HG03520 (cell line): Measurements from ENCODE around the gene PTPN2.

ENCODE experiments used
- ATAC-seq: cut with Tn5 transposase; IDR thresholded peaks from one replicate; pipeline ENCODE4 v1.9.1; 2021; ENCODE audit warnings: mild to moderate bottlenecking, moderate library complexity; ENCODE audit not compliant: unreplicated experiment

Gene PTPN2

DNA sequence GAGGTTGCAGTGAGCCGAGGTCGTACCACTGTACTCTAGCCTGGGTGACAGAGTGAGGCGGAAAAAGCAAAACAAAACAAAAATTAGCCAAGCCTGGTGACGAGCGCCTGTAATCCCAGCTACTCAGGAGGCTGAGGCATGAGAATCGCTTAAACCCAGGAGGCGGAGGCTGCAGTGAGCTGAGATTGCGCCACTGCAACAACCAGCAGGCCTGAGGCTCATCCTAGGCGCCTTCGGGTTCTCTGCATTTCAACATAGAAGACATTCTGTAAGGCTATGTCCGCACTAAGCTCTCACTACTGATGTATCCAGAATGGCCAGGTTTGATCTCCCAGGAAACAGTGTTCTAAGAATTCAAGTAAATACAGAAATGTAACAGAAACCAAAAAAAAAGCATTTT lies 23.5 kb downstream of the PTPN2 start:
- no peak for ATAC-seq

DNA sequence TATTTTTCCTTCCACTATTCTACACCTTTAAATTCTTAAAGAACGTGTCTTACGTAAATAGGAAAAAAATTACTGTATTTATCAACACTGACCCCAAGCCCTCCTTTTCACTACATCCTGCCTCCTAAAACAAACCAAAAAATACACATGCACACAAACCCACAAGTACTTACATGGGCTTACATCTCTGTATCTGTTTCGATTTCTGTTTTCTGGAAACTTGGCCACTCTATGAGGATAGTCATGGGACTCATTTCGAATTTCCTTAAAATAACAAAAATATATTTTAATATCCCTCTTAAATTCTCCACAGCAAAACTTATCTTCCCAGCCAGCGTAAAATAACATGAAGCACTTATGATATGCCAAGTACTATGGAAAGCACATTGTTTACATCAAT lies 25.0 kb downstream of the PTPN2 start:
- ATAC-seq = no peak

DNA sequence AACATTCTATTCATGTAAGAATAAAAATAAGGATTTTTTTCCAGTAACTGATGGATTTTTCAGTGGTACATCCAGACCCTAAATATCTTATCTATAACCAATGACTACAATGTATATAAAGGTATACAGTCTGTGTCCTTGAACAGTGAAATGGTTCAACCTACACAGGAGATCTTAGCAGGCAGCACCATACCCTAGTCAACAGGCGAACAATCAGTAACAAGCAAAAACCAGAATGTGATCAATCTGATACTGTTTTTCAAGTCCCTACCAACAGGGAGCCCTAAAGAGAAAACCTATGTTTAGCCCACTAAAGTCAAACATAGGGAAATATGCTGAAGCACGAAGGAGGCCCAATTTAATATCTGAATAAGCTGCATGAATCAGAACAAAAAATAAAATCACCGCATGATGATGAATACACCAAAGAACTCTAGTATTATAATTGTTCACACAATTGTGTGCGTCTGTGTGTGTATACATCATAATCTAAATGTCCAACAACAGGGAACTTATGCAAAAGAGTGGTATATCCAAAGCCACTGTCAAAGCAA lies 26.0 kb downstream of the PTPN2 start:
- ATAC-seq = no peak

DNA sequence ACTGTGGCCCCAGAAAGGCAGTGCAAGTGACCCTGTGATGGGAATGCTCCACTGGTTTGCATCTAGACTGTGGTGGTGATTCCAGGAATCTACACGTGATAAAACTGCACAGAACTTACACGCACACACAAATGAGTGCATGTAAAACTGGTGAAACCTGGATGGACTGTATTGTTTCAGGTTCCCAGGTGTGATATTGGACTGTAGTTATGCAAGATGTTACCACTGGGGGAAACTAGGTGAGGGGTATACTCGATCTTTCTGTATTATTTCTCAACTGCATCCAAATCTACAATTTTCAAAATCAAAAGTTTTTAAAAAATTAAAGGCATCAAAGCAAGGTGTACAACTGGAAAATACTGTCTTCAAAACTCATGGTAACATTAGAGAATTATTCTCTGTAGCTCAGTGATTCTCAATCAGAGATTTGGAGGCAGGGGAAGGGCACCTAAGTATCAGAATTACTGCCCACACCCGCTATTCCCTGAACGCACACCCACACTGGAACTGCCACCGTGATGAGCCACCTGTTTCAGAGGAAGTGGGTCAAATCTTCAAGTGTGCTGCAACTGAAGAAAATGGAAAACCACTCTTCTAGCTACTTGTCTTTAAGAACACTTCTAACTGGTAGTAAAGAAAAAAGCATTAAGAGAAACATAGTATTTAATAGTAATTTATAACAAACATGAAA lies 26.7 kb downstream of the PTPN2 start:
- no peak for ATAC-seq

DNA sequence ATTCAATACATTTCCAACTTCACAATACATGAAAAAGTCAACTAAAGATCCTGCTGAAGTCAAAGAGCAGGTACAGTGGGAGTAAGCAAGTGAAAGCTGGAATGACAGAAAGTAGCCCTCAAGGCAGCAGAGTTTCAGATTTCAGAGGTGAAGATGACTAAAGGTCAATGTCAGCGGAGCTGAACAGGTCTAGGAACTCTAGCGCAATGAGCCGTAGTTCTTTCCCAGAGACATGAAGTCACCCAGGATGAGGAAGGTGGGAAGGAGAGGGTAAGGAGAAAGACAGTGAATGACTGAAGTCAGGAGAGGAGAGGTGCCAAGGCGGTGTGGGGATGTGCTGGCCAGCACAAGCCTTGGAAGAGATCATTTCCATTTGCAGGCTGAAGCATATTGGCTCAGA lies 28.1 kb downstream of the PTPN2 start:
- no peak for ATAC-seq

DNA sequence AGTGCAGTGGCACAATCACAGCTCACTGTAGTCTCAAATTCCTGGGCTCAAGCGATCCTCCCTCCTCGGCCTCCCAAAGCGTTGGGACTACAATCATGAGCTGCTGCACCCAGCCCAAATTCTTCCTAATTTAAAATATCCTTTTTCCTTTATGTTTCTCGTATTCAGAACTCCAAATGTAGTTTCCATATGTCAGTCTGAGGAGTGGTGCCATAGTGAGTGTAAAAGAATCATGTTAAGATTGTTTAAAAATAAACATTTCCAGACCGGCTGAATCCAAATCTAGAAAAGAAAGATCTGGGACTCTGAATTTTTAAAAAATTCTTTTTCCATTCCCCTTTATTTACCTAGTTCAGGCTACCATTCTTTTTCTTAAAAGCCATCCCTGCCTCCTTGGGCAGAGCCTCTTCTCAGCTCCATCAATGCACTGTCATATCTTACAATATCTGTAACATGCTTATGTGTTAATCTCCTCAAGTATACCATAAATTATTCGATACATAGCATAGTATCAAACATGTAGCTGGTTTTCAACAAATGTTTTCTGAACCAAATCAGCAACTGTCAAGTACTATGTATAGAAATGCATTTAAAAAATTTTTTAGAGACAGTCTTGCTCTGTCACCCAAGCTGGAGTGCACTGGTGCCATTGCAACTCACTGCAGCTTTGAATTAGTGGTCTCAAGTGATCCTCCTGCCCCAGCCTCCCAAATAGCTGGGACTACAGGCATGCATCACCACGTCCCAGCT lies 31.3 kb downstream of the PTPN2 start:
- ATAC-seq = no peak

DNA sequence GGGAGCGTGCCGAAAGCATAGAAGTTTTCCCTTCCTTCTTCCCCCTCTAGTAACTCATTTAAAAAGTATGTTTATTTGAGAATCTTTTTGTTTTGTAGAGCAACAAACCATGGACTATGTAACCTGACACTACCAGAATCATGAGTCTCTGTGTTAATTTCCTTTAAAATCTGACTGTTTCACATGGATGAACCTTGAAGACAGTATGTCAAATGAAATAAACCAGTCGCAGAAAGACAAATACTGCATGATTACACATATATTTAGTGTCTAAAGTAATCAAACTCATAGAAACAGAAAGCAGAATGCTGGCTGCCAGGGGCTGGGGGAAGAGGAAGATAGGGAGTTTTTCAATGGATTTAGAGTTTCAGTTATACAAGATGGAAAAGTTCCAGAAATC lies 32.3 kb downstream of the PTPN2 start:
- ATAC-seq = no peak

DNA sequence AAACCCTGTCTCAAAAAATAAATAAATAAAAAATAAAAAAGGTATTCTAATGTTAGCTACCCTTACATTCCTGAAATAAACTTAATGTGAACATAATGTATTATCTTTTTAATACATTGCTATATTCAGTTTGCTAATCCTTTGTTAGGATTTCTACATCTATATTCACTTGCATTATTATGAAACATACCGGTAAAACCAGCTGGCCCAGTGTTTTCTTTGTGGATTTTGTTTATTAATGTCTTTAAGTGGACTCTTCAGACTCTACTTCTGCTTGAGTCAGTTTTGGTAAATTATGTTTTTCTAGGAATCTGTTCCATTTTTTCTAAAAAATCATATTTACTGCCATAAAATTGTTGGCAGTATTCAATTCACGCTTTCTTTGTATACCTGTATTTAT lies 34.5 kb downstream of the PTPN2 start:
- no peak for ATAC-seq

DNA sequence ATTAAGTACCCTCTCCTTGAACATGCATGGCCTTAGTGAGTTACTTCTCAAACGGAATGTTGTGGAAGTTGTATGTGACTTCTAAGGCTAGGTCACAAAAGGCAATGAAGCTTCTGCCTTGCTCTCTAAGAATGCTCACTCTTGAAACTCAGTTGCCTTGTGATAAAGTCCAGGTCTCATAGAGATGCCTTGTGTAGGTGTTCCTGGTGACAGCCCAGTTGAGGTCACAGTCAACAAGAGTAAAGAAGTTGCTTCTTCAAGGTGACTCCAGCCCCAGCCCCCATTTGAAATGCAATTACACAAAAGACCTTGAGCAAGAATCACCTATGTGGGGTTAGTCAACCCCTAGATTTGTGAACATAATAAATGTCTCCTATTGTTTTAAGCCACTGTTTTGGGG lies 35.6 kb downstream of the PTPN2 start:
- ATAC-seq = no peak

DNA sequence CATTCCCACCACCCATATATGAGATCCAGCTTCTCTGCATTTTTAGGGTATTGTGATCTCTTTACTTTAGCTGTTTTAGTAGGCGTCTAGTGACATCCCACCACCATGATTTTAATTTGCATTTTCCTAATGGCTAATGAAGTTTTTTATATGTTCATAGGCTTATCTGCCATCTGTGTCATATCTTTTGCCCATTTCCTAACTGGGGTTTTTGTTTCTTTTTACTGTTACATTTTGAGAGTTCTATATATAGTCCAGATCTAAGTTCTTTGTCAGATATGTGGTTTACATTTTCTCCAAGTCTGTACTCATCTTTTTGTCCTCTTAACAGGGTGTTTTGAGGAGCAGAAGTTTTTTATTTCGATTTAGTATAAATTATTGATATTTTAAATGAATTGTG lies 39.6 kb downstream of the PTPN2 start:
- no peak for ATAC-seq

DNA sequence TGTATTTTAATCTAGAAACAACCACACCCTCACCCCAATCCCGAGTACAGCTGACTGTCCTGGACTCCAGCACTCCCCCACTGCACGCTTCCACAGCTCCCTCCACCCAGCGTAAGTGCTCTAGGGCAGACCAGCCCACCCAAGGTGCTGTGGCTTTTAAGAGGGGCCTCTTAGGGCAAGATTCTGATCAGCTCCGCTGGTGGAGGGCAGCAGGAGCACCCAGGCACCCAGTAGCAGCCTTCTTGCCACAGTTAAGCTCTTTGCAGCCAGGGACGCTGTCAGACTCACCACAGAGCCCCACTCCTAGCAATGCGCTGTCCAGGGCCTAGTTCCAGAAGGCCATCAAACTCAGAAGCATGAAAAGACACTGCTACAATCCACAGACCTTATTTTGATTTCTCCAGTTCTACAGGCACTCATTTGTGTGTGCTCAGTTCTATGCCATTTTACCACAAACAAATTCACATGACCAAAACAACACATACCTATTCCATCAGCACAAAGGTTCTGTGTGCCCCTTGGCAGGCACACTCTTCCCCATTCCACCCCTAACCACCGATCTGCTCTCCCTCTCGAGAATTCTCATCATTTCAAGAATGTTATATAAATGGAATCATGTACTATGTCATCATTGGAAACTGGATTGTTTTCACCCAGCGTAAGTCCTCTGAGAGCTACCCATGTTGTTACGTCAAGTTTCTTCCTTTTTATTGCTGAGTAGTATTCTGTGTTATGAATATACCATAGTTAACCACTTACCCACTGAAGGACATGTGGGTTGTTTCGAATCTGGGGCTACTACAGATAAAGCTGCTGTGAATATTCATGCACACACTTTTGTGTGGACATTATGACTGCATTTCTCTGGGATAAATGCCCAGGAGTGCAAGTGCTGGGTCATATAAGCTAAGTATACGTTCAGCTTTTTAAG lies 40.4 kb downstream of the PTPN2 start:
- ATAC-seq = no peak

DNA sequence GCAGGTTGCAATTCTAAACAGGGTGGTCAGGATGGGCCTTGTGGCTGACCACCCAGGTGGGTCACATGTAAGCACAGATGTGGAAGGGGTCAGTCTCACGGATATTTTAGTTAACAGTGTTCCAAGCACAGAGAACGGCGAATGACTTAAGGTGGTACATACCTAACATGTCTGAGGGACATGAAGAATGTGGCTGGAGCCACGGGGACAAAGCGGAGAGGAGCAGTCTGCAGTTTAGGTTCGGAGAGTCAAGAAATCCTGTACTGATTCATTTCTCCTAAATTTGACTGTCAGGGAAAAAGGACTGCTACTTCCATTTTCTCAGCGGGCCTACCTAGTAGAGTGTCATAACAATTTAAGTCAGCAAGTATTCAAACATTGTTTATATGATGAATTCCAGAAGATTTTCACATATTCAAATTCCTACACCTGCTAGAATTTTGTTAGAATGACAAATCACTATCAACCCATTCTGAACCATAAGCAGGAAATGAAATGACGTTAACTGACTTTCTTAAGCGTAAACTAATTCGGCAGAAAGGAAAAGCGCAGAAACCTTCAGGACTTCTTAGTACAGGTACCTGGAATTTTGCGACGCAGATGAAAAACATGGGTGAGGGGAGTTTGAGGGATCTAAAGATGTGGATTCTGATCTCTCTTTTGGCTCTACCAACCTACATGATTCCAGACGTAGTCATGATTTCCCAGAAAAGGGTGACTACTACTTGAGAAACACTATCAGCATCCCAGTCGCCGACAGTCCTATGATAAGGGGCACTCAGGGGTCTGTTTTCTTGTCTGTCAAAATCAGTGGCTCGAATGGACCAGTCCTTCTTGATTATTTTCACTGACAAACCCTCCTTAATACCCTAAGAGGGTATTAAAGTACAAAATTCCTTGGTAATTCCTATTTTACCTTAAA lies 41.3 kb downstream of the PTPN2 start:
- ATAC-seq = no peak

DNA sequence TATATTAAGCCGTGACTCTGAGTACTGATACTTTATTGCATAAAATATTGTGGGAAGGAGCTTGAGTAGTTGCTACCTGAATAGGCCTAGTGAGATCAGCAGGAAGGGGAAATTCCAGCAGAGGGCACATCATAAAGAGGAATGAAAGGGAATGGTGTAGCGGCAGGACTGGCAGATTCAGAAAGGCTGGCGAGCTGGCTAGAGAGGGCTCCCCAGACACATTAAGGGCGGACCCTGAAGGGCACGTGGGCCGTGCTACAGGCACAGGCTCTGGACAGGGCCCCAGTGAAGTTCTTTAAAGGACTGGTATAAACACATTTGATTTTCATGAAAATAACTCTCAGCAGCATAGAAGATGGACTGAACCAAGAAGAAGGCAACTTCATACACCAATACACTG lies 43.0 kb downstream of the PTPN2 start:
- ATAC-seq = no peak

DNA sequence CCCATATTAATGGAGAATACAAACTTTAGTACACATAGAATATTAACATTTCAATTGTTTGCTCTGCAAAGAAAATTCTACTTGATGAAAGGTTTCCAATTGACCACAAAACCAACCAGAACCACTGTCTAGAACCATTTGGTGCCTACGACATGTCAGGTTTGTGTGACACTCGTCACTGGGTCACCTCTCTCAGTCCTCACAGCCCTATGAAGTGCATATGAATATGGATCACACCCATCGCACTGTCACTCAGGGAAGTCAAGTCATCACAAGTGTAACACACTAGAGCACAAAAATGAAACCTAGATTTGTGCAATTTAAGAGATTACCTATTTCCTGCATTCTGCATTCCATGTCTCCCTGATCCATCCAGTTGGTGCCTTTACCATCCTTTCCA lies 43.7 kb downstream of the PTPN2 start:
- no peak for ATAC-seq

DNA sequence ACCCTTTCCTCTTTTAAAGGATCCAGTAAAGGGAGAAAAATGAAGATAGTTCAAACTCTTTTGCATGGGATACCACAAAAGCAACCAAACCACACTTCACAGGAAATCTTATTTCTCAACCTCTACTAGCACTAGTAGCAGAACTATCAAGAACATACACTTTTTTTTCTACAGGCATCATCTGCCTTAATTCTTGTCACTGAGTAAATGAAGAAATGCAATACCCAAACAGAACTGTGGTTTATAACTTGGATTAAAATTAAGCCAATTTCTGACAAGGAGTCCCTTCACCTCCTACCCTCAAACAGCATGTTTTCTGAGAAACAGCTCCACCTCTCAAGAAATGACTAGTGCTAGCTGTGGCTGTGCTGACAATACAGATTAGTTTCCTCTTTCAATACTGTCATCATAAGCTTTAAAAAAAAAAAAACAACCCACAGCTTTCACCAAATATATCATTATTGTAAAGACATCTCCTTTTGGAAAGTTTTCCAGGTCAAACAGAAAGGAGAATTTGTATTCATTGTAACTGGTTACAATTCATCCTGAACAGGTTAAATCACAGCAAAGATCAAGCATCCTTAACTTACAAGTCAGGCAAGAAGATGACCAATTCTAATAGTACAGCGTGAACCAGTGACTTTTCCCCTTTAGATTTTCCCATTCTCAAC lies 44.4 kb downstream of the PTPN2 start:
- ATAC-seq = peak; percentile 76

DNA sequence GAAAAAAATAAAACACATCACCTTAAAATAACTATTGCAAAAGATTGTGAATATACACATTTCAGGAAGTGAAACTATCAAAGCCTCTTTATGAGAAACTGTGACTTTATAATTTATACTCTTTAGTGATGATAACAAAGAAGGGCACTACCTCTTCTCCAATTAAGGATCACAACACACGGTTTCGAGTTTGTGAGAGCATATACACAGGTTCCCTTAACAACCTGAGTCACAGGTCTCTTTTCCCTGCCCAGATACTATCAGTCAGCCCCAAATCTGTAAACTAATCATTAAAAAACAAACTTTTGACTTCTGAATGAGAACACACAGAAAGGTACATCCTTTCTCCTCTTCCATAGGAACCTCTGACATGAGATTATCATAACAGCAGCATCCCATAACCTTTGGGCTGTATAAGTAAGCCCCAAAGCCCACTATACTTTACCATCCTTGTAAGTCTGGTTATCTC lies 44.9 kb downstream of the PTPN2 start:
- peak; percentile 41 for ATAC-seq

DNA sequence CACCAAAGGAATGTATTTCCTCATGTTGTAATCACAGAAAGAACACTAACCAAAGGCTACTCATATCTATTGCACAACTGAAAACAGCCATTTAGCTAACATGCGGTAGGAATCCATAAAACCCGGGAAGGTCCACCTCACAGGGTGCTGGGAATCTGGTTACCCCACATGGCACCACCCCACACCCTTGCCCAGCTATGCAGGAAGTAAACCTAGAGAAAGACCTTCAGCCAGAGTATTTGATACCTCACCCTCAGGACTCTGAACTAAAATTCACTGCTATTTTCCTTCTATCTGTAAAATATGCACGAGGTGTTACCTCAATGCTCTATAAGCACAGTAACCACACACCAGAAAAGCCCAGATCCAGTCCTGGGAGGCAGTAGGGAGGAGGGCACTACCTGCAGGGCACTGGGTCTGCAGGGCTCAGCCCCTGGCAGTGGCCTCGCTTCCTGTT lies 45.8 kb downstream of the PTPN2 start:
- ATAC-seq = no peak

DNA sequence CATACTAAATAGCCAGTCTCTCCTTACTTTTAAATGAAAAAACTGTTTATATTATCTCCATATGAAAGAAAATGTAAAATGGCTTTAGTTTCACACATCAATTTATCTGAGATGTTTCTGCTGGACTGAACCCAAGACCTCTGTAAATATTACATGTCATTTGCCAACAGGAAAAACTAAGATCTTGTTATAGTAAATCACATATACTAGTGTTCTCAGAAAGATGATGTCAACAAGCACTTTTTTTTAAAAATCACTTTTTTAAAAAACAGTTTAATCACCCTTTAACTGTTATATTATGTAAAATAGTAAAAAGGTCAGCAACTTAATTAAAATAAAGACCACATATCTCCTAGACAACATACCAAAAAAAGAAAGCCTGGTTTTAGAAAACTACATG lies 46.3 kb downstream of the PTPN2 start:
- ATAC-seq = no peak

DNA sequence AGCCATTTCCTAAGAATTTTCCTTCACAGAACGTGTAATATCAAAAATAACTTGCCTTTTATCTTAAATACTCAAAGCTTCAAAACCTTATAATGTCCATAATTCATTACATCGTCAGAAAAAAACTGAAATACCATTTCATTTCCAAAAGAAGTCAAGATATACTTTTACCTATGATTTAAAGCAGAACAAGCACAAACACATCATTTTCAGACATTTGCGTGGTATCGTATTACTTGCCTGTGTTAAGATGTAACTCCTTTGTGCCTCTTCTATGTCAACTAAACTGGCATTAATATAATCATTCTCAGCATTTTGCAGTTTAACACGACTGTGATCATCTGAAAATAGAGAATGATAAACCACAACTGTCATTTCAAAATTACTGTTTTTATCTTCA lies 47.5 kb downstream of the PTPN2 start:
- ATAC-seq = no peak
